Mesodermal cell (in vitro differentiated cells): Measurements from ENCODE around the gene NADK2.

Experiments used
- H3K27ac ChIP-seq: 2 replicates; pipeline ENCODE4 v1.7.0; 2013; ENCODE audit warnings: mild to moderate bottlenecking, low read depth, low read length, moderate library complexity; ENCODE audit not compliant: severe bottlenecking
- H3K36me3 ChIP-seq: 2 replicates; pipeline ENCODE4 v1.7.1; 2013; ENCODE audit warnings: mild to moderate bottlenecking, low read length, moderate library complexity; ENCODE audit not compliant: control insufficient read depth, insufficient read depth
- H3K4me1 ChIP-seq: one replicate; pipeline ENCODE4 v1.7.1; 2013; ENCODE audit warnings: mild to moderate bottlenecking, low read length; ENCODE audit not compliant: insufficient read depth, control insufficient read depth, poor library complexity, severe bottlenecking
- H3K4me3 ChIP-seq: 2 replicates; pipeline ENCODE4 v1.7.0; 2013; ENCODE audit warnings: low read length, control low read depth, mild to moderate bottlenecking; ENCODE audit not compliant: insufficient read depth, poor library complexity, severe bottlenecking; ENCODE audit errors: extremely low read depth
- H3K9me3 ChIP-seq: 2 replicates; pipeline ENCODE4 v1.7.1; 2013; ENCODE audit warnings: mild to moderate bottlenecking, low read length, moderate library complexity; ENCODE audit not compliant: control insufficient read depth
- WGBS, 2 experiments: methylation state at CpG; one replicate each; pipeline ENCODE4 v1.1.5; 2013; ENCODE audit warnings: missing lambda C conversion rate in 2 of 2; ENCODE audit not compliant: insufficient coverage in 2 of 2; 5-methylcytosine and 5-hydroxymethylcytosine counted together

NADK2 gene

GRCh38 chr5:36270876-36271575 is 29.3 kb upstream of the NADK2 start:
- Histone ChIP-seq H3K9me3 (no peaks in the 10 kb centered on the region), H3K27ac (no peak overlapping the region), H3K4me3 (no peak overlapping the region), H3K4me1 (no peaks in the 10 kb centered on the region), H3K36me3 (no peaks in the 10 kb centered on the region)
- 100% methylated on average over 1 of the region's 3 CpGs; no CpG with 5 or more reads in 1 of the 2 experiments for WGBS, 2 experiments

- WGBS, 2 experiments: 89 to 100% methylated on average over 1 to 2 of the region's 3 CpGs
- Histone ChIP-seq H3K9me3 (no peaks in the 10 kb centered on the region), H3K4me1 (no peaks in the 10 kb centered on the region), H3K4me3 (no peak overlapping the region), H3K36me3 (no peaks in the 10 kb centered on the region), H3K27ac (no peak overlapping the region)
These were observed 28.4 kb upstream of the NADK2 start for GRCh38 chr5:36270175-36270574.

GRCh38 chr5:36269478-36269877 is 27.8 kb upstream of the NADK2 start:
- Histone ChIP-seq H3K36me3 (no peaks in the 10 kb centered on the region), H3K9me3 (no peaks in the 10 kb centered on the region), H3K4me1 (no peaks in the 10 kb centered on the region), H3K4me3 (no peak overlapping the region), H3K27ac (no peak overlapping the region)

- H3K9me3 ChIP-seq: no peaks in the 10 kb centered on the region
- H3K4me3 ChIP-seq: no peak overlapping the region
- WGBS, 2 experiments: 88 to 100% methylated on average over 2 of the region's 3 CpGs
- no peaks in the 10 kb centered on the region for H3K36me3 ChIP-seq
- no peak overlapping the region for H3K27ac ChIP-seq
- H3K4me1 ChIP-seq: no peaks in the 10 kb centered on the region
These were observed 26.2 kb upstream of the NADK2 start for GRCh38 chr5:36267905-36268304.

GRCh38 chr5:36264202-36264760 is 22.6 kb upstream of the NADK2 start:
- WGBS, 2 experiments: 91 to 100% methylated on average over 2 to 3 of the region's 4 CpGs
- Histone ChIP-seq H3K4me3 (no peak overlapping the region), H3K27ac (no peak overlapping the region), H3K4me1 (no peaks in the 10 kb centered on the region), H3K9me3 (no peaks in the 10 kb centered on the region), H3K36me3 (no peaks in the 10 kb centered on the region)

DNA sequence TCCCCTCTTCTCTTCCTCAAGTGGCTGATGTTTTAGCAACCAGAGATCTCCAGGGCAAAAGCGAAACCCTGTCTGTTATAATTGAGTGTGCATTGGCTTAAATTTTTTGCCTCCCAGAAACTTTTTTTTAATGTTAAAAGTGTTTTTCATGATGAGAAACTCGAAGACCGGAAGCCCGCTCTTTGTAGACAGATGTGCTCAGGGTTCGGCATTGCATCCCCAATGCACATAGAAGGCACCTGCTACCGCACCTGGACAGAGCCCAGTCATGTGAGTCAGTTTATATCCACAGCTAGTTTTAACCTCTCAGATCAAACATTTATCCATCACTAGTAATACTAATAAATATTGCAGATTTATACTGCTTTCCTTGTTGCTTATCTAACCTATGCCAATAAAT is 19.5 kb upstream of the NADK2 start:
- no peaks in the 10 kb centered on the region for H3K9me3 ChIP-seq
- WGBS, 2 experiments: 91 to 95% methylated on average over 4 of the region's 6 CpGs
- no peak overlapping the region for H3K27ac ChIP-seq
- no peak overlapping the region for H3K4me3 ChIP-seq
- no peaks in the 10 kb centered on the region for H3K36me3 ChIP-seq
- H3K4me1 ChIP-seq: no peaks in the 10 kb centered on the region

- WGBS, 2 experiments: 93 to 100% methylated on average over 1 to 2 of the region's 4 CpGs
- H3K4me3 ChIP-seq: no peak overlapping the region
- H3K27ac ChIP-seq: no peak overlapping the region
- no peaks in the 10 kb centered on the region for H3K9me3 ChIP-seq
- no peaks in the 10 kb centered on the region for H3K36me3 ChIP-seq
- no peaks in the 10 kb centered on the region for H3K4me1 ChIP-seq
These were observed 11.8 kb upstream of the NADK2 start for GRCh38 chr5:36253575-36253974.

DNA sequence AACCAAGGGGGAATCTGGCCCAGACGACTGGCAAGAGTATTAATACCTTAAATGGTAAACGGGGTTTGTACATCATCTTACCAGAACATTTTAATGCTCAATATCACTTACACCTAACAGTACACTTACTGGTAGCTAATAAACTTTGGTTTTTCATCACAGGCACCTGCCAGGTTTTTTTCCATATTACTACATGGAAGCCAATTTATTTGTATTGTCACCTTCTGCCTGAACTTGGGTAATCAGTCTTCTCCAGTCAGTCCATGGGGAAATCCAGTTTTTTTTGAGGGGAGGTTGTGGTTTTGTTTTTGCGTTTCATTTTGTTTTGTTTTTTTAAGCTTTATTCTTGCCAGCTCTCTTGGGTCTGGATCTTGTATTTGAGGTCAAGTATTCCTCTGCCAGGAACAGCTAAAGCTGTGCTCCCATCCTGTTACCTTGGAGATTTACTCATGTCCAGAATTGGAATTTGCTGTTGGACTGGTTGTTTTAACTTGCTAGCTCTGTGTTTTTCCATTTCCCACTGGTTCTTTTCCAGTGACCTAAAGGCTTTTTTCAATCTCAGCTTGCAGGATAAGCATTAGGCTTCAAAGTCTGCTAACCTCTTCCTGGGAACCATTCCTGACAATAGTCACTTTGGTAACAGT is 11.1 kb upstream of the NADK2 start:
- WGBS, 2 experiments: no CpG with 5 or more reads among the region's 3 CpGs
- Histone ChIP-seq H3K27ac (no peak overlapping the region), H3K9me3 (no peaks in the 10 kb centered on the region), H3K4me3 (no peak overlapping the region), H3K36me3 (no peaks in the 10 kb centered on the region), H3K4me1 (no peaks in the 10 kb centered on the region)

GRCh38 chr5:36251218-36251617 is 9.5 kb upstream of the NADK2 start:
- no peak overlapping the region for H3K4me3 ChIP-seq
- H3K36me3 ChIP-seq: no peaks in the 10 kb centered on the region
- 91 to 100% methylated on average over 1 of the region's 3 CpGs for WGBS, 2 experiments
- H3K9me3 ChIP-seq: no peaks in the 10 kb centered on the region
- no peak overlapping the region for H3K27ac ChIP-seq
- H3K4me1 ChIP-seq: no peaks in the 10 kb centered on the region

- no peaks in the 10 kb centered on the region for H3K4me1 ChIP-seq
- H3K36me3 ChIP-seq: no peaks in the 10 kb centered on the region
- H3K9me3 ChIP-seq: no peaks in the 10 kb centered on the region
- WGBS, 2 experiments: 80% methylated on average over 1 of the region's 4 CpGs; no CpG with 5 or more reads in 1 of the 2 experiments
- no peak overlapping the region for H3K4me3 ChIP-seq
- H3K27ac ChIP-seq: no peak overlapping the region
These were observed 8.7 kb upstream of the NADK2 start for GRCh38 chr5:36250427-36250826.
